GM12878 (cell line): Measurements from ENCODE around the gene ME3. TPM values are rescaled to one million over a fixed set of nuclear protein-coding genes. Genes with fewer than 3 reads are reported as not detected.

Experiments
- ATAC-seq: fragments of 200-7000 bp; cut with Tn5 transposase; 3 replicates; pipeline ENCODE4 v1.9.1; 2020; ENCODE audit warnings: mild to moderate bottlenecking, moderate library complexity
- BruUV-seq: library from RNA; stranded (reverse); fragments of 400-500 nt; replicated peaks from 2 replicates; lab custom pipeline; 2021; lab: Mats Ljungman, UMichigan
- CTCF ChIA-PET: fragments of 300-600 bp; sonication (Branson Sonifier 250); formaldehyde crosslinking; extraction: SDS; loops from one replicate; lab custom pipeline; 2021; ENCODE audit warnings: inconsistent platforms; lab: Yijun Ruan, JAX
- POLR2A ChIA-PET: fragments of 350-600 bp; formaldehyde crosslinking; extraction: SDS; loops from one replicate; lab custom pipeline; 2021; ENCODE audit warnings: inconsistent platforms; lab: Charles Lee
- RAD21 ChIA-PET: fragments of 300-600 bp; sonication (Branson Sonifier 250); formaldehyde crosslinking; loops from one replicate; lab custom pipeline; 2023; ENCODE audit warnings: antibody characterized with exemption; ENCODE audit not compliant: unreplicated experiment; lab: Charles Lee
- SMC1A ChIA-PET: fragments of 300-600 bp; sonication (Branson Sonifier 250); formaldehyde crosslinking; loops from one replicate; lab custom pipeline; 2023; ENCODE audit not compliant: unreplicated experiment, uncharacterized antibody; lab: Charles Lee
- DNase-seq: peaks from one replicate; pipeline ENCODE4 v3.0.0-alpha.2; 2011; ENCODE audit warnings: low read depth, low spot score
- FAIRE-seq: peaks from 3 replicates; lab custom pipeline; 2011; peaks lifted over from hg19 to GRCh38; lab: Jason Lieb, UNC
- H2AFZ ChIP-seq: 2 replicates; pipeline ENCODE4 v1.6.0; 2011; ENCODE audit warnings: low read depth, low read length, control low read depth; ENCODE audit not compliant: control insufficient read depth
- H3K27ac ChIP-seq: 2 replicates; pipeline ENCODE4 v1.5.1; 2011; ENCODE audit warnings: control low read depth; ENCODE audit not compliant: control insufficient read depth, insufficient read depth
- H3K27me3 ChIP-seq, 2 experiments: replicated peaks in 1 of 2; 2 replicates each; pipeline versions ENCODE4 v1.6.0 to v1.6.1; 2011; ENCODE audit warnings: low read length in 1 of 2; ENCODE audit not compliant: control insufficient read depth in 2 of 2, insufficient read depth in 2 of 2
- H3K36me3 ChIP-seq, 2 experiments: 2 replicates each; pipeline ENCODE4 v1.5.1; 2011; ENCODE audit warnings: low read length in 1 of 2; ENCODE audit not compliant: control insufficient read depth in 2 of 2, insufficient read depth in 2 of 2
- H3K4me1 ChIP-seq: 2 replicates; pipeline ENCODE4 v1.6.1; 2011; ENCODE audit warnings: mild to moderate bottlenecking, low read length, moderate library complexity, mixed read lengths; ENCODE audit not compliant: control insufficient read depth, insufficient read depth
- H3K4me2 ChIP-seq: 2 replicates; pipeline ENCODE4 v1.6.0; 2011; ENCODE audit warnings: control low read depth; ENCODE audit not compliant: control insufficient read depth, insufficient read depth
- H3K4me3 ChIP-seq: fragments of 200-600 bp; sonication (generic); 2 replicates; pipeline ENCODE4 v1.5.1; 2016
- H3K79me2 ChIP-seq: 2 replicates; pipeline ENCODE4 v1.6.0; 2011; ENCODE audit warnings: low read length; ENCODE audit not compliant: control insufficient read depth, insufficient read depth
- H3K9ac ChIP-seq: 2 replicates; pipeline ENCODE4 v1.8.0; 2011; ENCODE audit warnings: low read length, control low read depth, mixed read lengths; ENCODE audit not compliant: control insufficient read depth, insufficient read depth
- H3K9me3 ChIP-seq: replicated peaks from 3 replicates; pipeline ENCODE4 v1.5.1; 2011; ENCODE audit warnings: mild to moderate bottlenecking, low read length; ENCODE audit not compliant: control insufficient read depth, insufficient read depth
- H4K20me1 ChIP-seq: 2 replicates; pipeline ENCODE4 v1.6.0; 2011; ENCODE audit not compliant: control insufficient read depth, insufficient read depth
- BMI1 ChIP-seq: fragments of 450-650 bp; IDR thresholded peaks from 2 replicates; pipeline ENCODE4 v1.6.1; 2016; ENCODE audit warnings: mild to moderate bottlenecking, moderate library complexity, borderline replicate concordance
- CBX3 ChIP-seq: fragments of 200-600 bp; sonication (generic); IDR thresholded peaks from 2 replicates; pipeline ENCODE4 v1.6.1; 2016; ENCODE audit warnings: low read depth, borderline replicate concordance
- CHD1 ChIP-seq: IDR thresholded peaks from 2 replicates; pipeline ENCODE4 v1.6.1; 2012; ENCODE audit warnings: low read depth, low read length, improper control_type of control experiment
- ETV6 ChIP-seq, 2 experiments: fragments of 450-650 bp in 1 of 2; IDR thresholded peaks in 1 of 2; conservative IDR thresholded peaks in 1 of 2; 2 replicates each; pipeline ENCODE4 v1.6.1; 2014; ENCODE audit warnings: antibody characterized with exemption in 1 of 2, borderline replicate concordance in 1 of 2, low read depth in 1 of 2, mild to moderate bottlenecking in 1 of 2, moderate library complexity in 1 of 2
- KLF5 ChIP-seq: fragments of 450-650 bp; IDR thresholded peaks from 2 replicates; pipeline ENCODE4 v1.6.1; 2014; ENCODE audit warnings: mild to moderate bottlenecking; ENCODE audit not compliant: partially characterized antibody
- MEF2B ChIP-seq: fragments of 450-650 bp; IDR thresholded peaks from 2 replicates; pipeline ENCODE4 v1.6.1; 2018; ENCODE audit warnings: mild to moderate bottlenecking, moderate library complexity; ENCODE audit not compliant: partially characterized antibody, poor library complexity, severe bottlenecking
- MTA2 ChIP-seq: fragments of 450-650 bp; IDR thresholded peaks from 2 replicates; pipeline ENCODE4 v1.6.1; 2016; ENCODE audit warnings: low read depth, mild to moderate bottlenecking, moderate library complexity
- MTA3 ChIP-seq: IDR thresholded peaks from 2 replicates; pipeline ENCODE4 v1.6.1; 2012; ENCODE audit warnings: low read length, inconsistent platforms, borderline replicate concordance
- MYB ChIP-seq: fragments of 150-350 bp; IDR thresholded peaks from 2 replicates; pipeline ENCODE4 v1.6.1; 2014; ENCODE audit warnings: mild to moderate bottlenecking, low read depth, low read length, borderline replicate concordance
- NBN ChIP-seq: fragments of 450-650 bp; IDR thresholded peaks from 2 replicates; pipeline ENCODE4 v1.6.1; 2016
- NFYB ChIP-seq: IDR thresholded peaks from 2 replicates; pipeline ENCODE4 v1.6.1; 2011; ENCODE audit warnings: low read depth, mild to moderate bottlenecking, low read length, improper control_type of control experiment, moderate library complexity; ENCODE audit not compliant: insufficient read depth
- POLR2AphosphoS5 ChIP-seq: IDR thresholded peaks from 2 replicates; pipeline ENCODE4 v1.6.1; 2011; ENCODE audit warnings: mild to moderate bottlenecking, low read length, inconsistent platforms
- RCOR1 ChIP-seq: conservative IDR thresholded peaks from 2 replicates; pipeline ENCODE4 v1.6.1; 2012; ENCODE audit warnings: low read depth, low read length, improper control_type of control experiment
- STAT1 ChIP-seq: fragments of 450-650 bp; conservative IDR thresholded peaks from 2 replicates; pipeline ENCODE4 v1.6.1; 2014; ENCODE audit warnings: antibody characterized with exemption, mild to moderate bottlenecking
- ZNF217 ChIP-seq: fragments of 450-650 bp; IDR thresholded peaks from 2 replicates; pipeline ENCODE4 v1.6.1; 2017; ENCODE audit warnings: antibody characterized with exemption, mild to moderate bottlenecking
- WGBS: methylation state at CpG from one replicate; pipeline ENCODE4 v1.1.6; 2016; ENCODE audit warnings: low lambda C conversion rate; ENCODE audit not compliant: insufficient replicate concordance, insufficient coverage; ENCODE audit errors: missing lambda C conversion rate; 5-methylcytosine and 5-hydroxymethylcytosine counted together
- in situ Hi-C: fragments of 300-500 bp; cut with MboI; formaldehyde crosslinking; loops from 9 replicates; pipeline ENCODE4 v1.14.3; 2018; ENCODE audit warnings: mixed read lengths
- intact Hi-C: fragments of 100-400 bp; cut with micrococcal nuclease; formaldehyde crosslinking; loops from one replicate; pipeline ENCODE4 v1.14.2; 2022; ENCODE audit not compliant: unreplicated experiment
- polyA plus RNA-seq, 11 experiments: library from polyadenylated mRNA; depleted of rRNA in 4 of 11; unstranded in 6 of 11; stranded (reverse) in 5 of 11; fragments of >200 nt; fragmentation: Nextera tagmentation in 4 of 11; fragmentation: Illumina TruSeq in 1 of 11; extraction: Ambion mirVana in 4 of 11; extraction: Trizol in 1 of 11; gene quantifications; 1 replicate in 1 of 11; 2 replicates in 10 of 11; pipeline versions ENCODE4 v1.2.1 to v1.2.3, GENCODE V29; 2011 to 2016; ENCODE audit warnings: inconsistent platforms in 2 of 11, missing spikeins in 2 of 11, low read depth in 1 of 11
- total RNA-seq, 4 experiments: library from RNA; depleted of rRNA in 3 of 4; stranded (reverse); fragments of >200 nt in 3 of 4; fragmentation: Illumina TruSeq in 1 of 4; extraction: Trizol in 1 of 4; gene quantifications; 2 replicates each; pipeline versions ENCODE4 v1.2.1 to v1.2.3, GENCODE V29; 2013 to 2021

The ME3 gene
- total and polyA plus RNA-seq, 10 of the 15 experiments (the other 5 are each of a cell fraction or from before 2014, with no cell fraction given) = 0.06 to 0.40 (median 0.19) TPM; not detected in 2

DNA sequence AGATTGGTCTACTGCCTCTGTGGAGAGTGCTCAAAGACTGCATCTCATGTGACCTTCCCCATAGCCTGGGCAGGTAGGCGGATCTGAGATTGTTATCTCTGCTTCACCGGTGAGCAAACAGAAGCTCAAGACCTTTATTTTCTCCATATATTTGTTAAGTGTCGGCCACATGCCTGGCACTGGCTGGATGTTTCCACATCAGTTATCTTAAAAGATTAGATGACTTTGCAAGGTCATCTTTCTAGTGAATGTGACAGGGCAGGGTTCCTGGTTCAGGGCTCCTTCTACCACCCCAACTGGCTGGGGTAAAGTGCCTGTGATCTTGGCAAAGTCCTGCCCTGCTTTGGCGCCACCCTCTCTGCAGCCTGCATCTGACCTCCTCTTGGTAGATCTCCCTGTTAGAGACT is 172.7 kb downstream of the ME3 start (continued):
- no peak for TF ChIP-seq BMI1

- no peak overlapping the region for H3K4me2 ChIP-seq
- peaks cover 0 to 2% of the 10 kb centered on the region in 2 experiments for H3K27me3 ChIP-seq
- H3K79me2 ChIP-seq = no peaks in the 10 kb centered on the region
- no peak overlapping the region for H3K9ac ChIP-seq
- POLR2A ChIA-PET = no interaction called here
- TF ChIP-seq ZNF217 = no peak
- TF ChIP-seq ETV6 (conservative IDR thresholded peaks at IDR 0.05 in 1 of 2, IDR thresholded peaks at IDR 0.05 in 1 of 2; ENCODE audit: borderline replicate concordance in 1 of 2, low read depth in 1 of 2) = no peak
- TF ChIP-seq CBX3 = no peak
- TF ChIP-seq RCOR1 = no peak
- no peak for TF ChIP-seq CHD1
- no peak for TF ChIP-seq MTA3
- no peak for TF ChIP-seq MTA2
- TF ChIP-seq NFYB = no peak
- TF ChIP-seq STAT1 = no peak
- TF ChIP-seq MEF2B = no peak
- no peak for TF ChIP-seq POLR2AphosphoS5
- no peak for TF ChIP-seq NBN
- no peak for TF ChIP-seq KLF5
- no peak for TF ChIP-seq MYB
- TF ChIP-seq, all 136 proteins: peak for 0
- H2AFZ ChIP-seq = no peak overlapping the region
- H3K9me3 ChIP-seq = no peaks in the 10 kb centered on the region
- DNase-seq = no peak
- ChIA-PET RAD21 (no interaction called here), CTCF (interaction anchor here (1.2 kb wide), 1 partner anchor 11 kb away, joined by 4 read pairs; no protein-coding TSS in a partner anchor), SMC1A (interaction anchor here (1.1 to 1.6 kb wide), 3 partner anchors 9 to 91 kb away, joined by 3 to 5 read pairs (median 5); no protein-coding TSS in a partner anchor)
- FAIRE-seq = no peak
- no peaks in the 10 kb centered on the region for H3K4me1 ChIP-seq
- H3K27ac ChIP-seq = no peak overlapping the region
- in situ Hi-C loops = no loop called here
- no peak for ATAC-seq
- no peaks in the 10 kb centered on the region for H4K20me1 ChIP-seq
- H3K36me3 ChIP-seq = no peaks in the 10 kb centered on the region
- H3K4me3 ChIP-seq = no peak overlapping the region
- WGBS = 47% methylated on average over 10 of the region's 10 CpGs
- intact Hi-C loops = no loop called here
- BruUV-seq = no TSS peak
Measured at GRCh38 chr11:86497836-86498235, 174.6 kb downstream of the ME3 start.
